ENCODE results near the gene COBL.

GRCh38 chr7:51005074-51005473, 311.5 kb downstream of the COBL start:
- TF ChIP-seq ELF4 (IDR thresholded peaks at IDR 0.05) = no peak
- no peak for TF ChIP-seq BHLHE40 (IDR thresholded peaks at IDR 0.05; ENCODE audit: borderline replicate concordance)
- no peak for TF ChIP-seq PKNOX1 (IDR thresholded peaks at IDR 0.05)
- TF ChIP-seq FOXK2 (IDR thresholded peaks at IDR 0.05) = no peak
- TF ChIP-seq HDGF (IDR thresholded peaks at IDR 0.05; ENCODE audit: borderline replicate concordance) = no peak
- no peak for TF ChIP-seq NFRKB (IDR thresholded peaks at IDR 0.05)
- no peak for TF ChIP-seq FOXM1 (IDR thresholded peaks at IDR 0.05; ENCODE audit: borderline replicate concordance)
